H1 (cell line): ENCODE data around the gene NRK.

Experiments
- EZH2 ChIP-seq: fragments of 200-600 bp; sonication (generic); IDR thresholded peaks from 2 replicates; pipeline ENCODE4 v1.7.1; 2012; ENCODE audit warnings: low read depth, mild to moderate bottlenecking, moderate library complexity, low read length, inconsistent platforms; ENCODE audit not compliant: severe bottlenecking
- GTF2F1 ChIP-seq: IDR thresholded peaks from 2 replicates; pipeline ENCODE4 v1.6.1; 2012; ENCODE audit warnings: low read depth, low read length, improper control_type of control experiment, borderline replicate concordance
- POLR2AphosphoS5 ChIP-seq: IDR thresholded peaks from 2 replicates; pipeline ENCODE4 v1.6.1; 2011; ENCODE audit warnings: low read depth, low read length
- RAD21 ChIP-seq, 2 experiments: IDR thresholded peaks in 1 of 2; conservative IDR thresholded peaks in 1 of 2; 2 replicates each; pipeline ENCODE4 v1.6.1; 2011; ENCODE audit warnings: low read depth in 2 of 2, low read length in 2 of 2, improper control_type of control experiment in 1 of 2, inconsistent platforms in 1 of 2, mild to moderate bottlenecking in 1 of 2, moderate library complexity in 1 of 2
- SP1 ChIP-seq: IDR thresholded peaks from 2 replicates; pipeline ENCODE4 v1.6.1; 2011; ENCODE audit warnings: low read depth, low read length
- SRF ChIP-seq: IDR thresholded peaks from 2 replicates; pipeline ENCODE4 v1.6.1; 2011; ENCODE audit warnings: mild to moderate bottlenecking, low read depth, low read length, moderate library complexity
- TF ChIP-seq, protein P1 (sequence below): IDR thresholded peaks from 2 replicates; pipeline ENCODE4 v1.6.1; 2012; ENCODE audit warnings: low read length, inconsistent platforms
- TF ChIP-seq, protein P2 (sequence below), 3 experiments: IDR thresholded peaks; 1 replicate in 2 of 3; 2 replicates in 1 of 3; pipeline versions ENCODE4 v1.5.1 to v1.6.1; 2011; ENCODE audit warnings: low read length in 3 of 3, mild to moderate bottlenecking in 3 of 3, inconsistent platforms in 2 of 3, low read depth in 1 of 3, moderate library complexity in 1 of 3; ENCODE audit not compliant: insufficient read depth in 1 of 3; ENCODE audit errors: control extremely low read depth in 1 of 3
- TF ChIP-seq, protein P3 (sequence below): IDR thresholded peaks from 2 replicates; pipeline ENCODE4 v1.6.1; 2012; ENCODE audit warnings: inconsistent platforms

DNA sequence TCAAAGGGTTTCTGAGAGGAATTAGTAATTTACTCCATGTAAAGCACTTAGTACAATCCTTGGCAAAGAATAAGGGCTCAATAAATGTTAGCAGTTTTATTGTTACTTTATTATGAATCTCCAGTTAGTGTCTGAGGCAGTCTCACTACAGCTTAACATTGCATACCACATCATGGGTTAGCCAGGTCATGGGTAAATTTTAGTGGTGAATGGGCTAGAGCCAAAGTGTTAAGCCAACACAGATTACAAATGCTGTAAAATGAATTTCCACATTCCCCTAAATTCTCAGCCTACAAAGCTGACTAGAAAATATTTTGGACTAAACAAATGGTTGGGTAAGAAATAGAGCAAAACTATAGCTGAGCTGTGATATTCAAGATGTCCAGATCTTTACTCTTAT lies 72.4 kb downstream of the NRK start:
- no peak for TF ChIP-seq RAD21 (IDR thresholded peaks at IDR 0.05 in 1 of 2, conservative IDR thresholded peaks at IDR 0.05 in 1 of 2; ENCODE audit: low read depth in 2 of 2, low read length in 2 of 2)
- no peak for TF ChIP-seq GTF2F1
- TF ChIP-seq POLR2AphosphoS5: no peak
- TF ChIP-seq SP1: no peak
- TF ChIP-seq SRF: no peak
- TF ChIP-seq, protein P1, sequence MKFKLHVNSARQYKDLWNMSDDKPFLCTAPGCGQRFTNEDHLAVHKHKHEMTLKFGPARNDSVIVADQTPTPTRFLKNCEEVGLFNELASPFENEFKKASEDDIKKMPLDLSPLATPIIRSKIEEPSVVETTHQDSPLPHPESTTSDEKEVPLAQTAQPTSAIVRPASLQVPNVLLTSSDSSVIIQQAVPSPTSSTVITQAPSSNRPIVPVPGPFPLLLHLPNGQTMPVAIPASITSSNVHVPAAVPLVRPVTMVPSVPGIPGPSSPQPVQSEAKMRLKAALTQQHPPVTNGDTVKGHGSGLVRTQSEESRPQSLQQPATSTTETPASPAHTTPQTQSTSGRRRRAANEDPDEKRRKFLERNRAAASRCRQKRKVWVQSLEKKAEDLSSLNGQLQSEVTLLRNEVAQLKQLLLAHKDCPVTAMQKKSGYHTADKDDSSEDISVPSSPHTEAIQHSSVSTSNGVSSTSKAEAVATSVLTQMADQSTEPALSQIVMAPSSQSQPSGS: no peak
- TF ChIP-seq, protein P2, sequence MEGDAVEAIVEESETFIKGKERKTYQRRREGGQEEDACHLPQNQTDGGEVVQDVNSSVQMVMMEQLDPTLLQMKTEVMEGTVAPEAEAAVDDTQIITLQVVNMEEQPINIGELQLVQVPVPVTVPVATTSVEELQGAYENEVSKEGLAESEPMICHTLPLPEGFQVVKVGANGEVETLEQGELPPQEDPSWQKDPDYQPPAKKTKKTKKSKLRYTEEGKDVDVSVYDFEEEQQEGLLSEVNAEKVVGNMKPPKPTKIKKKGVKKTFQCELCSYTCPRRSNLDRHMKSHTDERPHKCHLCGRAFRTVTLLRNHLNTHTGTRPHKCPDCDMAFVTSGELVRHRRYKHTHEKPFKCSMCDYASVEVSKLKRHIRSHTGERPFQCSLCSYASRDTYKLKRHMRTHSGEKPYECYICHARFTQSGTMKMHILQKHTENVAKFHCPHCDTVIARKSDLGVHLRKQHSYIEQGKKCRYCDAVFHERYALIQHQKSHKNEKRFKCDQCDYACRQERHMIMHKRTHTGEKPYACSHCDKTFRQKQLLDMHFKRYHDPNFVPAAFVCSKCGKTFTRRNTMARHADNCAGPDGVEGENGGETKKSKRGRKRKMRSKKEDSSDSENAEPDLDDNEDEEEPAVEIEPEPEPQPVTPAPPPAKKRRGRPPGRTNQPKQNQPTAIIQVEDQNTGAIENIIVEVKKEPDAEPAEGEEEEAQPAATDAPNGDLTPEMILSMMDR (IDR thresholded peaks at IDR 0.05; ENCODE audit: control extremely low read depth in 1 of 3, insufficient read depth in 1 of 3, low read depth in 1 of 3, low read length in 3 of 3): no peak
- TF ChIP-seq, protein P3, sequence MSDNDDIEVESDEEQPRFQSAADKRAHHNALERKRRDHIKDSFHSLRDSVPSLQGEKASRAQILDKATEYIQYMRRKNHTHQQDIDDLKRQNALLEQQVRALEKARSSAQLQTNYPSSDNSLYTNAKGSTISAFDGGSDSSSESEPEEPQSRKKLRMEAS: no peak
- no peak for TF ChIP-seq EZH2
